Measurements from ENCODE around the gene ZNF567.

ZNF567 gene

GRCh38 chr19:36652958-36653357, 34.5 kb upstream of the ZNF567 start:
- no peaks in the 10 kb centered on the region for H4K20me1 ChIP-seq (ENCODE audit: insufficient read depth, low read length, poor library complexity, severe bottlenecking)
- no peak overlapping the region for H2AFZ ChIP-seq (ENCODE audit: low read length)
- H3K9me2 ChIP-seq (replicated peaks; ENCODE audit: low read depth, low read length), result no peaks in the 10 kb centered on the region
- H3K4me1 ChIP-seq (ENCODE audit: insufficient read depth, low read length, poor library complexity, severe bottlenecking), result no peaks in the 10 kb centered on the region
- H3K9me3 ChIP-seq (ENCODE audit: insufficient read depth, low read depth, low read length), result peaks cover 8% of the 10 kb centered on the region; the same call in 1 of the 2 replicates
- TF ChIP-seq EZH2phosphoT487 (IDR thresholded peaks at IDR 0.05; ENCODE audit: borderline replicate concordance), result no peak
- TF ChIP-seq, protein P1, sequence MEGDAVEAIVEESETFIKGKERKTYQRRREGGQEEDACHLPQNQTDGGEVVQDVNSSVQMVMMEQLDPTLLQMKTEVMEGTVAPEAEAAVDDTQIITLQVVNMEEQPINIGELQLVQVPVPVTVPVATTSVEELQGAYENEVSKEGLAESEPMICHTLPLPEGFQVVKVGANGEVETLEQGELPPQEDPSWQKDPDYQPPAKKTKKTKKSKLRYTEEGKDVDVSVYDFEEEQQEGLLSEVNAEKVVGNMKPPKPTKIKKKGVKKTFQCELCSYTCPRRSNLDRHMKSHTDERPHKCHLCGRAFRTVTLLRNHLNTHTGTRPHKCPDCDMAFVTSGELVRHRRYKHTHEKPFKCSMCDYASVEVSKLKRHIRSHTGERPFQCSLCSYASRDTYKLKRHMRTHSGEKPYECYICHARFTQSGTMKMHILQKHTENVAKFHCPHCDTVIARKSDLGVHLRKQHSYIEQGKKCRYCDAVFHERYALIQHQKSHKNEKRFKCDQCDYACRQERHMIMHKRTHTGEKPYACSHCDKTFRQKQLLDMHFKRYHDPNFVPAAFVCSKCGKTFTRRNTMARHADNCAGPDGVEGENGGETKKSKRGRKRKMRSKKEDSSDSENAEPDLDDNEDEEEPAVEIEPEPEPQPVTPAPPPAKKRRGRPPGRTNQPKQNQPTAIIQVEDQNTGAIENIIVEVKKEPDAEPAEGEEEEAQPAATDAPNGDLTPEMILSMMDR (conservative IDR thresholded peaks at IDR 0.05; ENCODE audit: low read length), result no peak
- H3K4me2 ChIP-seq (ENCODE audit: low read depth, low read length, poor library complexity, severe bottlenecking), result no peak overlapping the region
- H3K79me2 ChIP-seq (ENCODE audit: insufficient read depth, low read length), result no peaks in the 10 kb centered on the region
- H3K9ac ChIP-seq (ENCODE audit: low read depth, low read length, poor library complexity, severe bottlenecking), result no peak overlapping the region
- no peaks in the 10 kb centered on the region for H3K27me3 ChIP-seq (ENCODE audit: insufficient read depth, low read length, poor library complexity, severe bottlenecking)
- no peak overlapping the region for H3K4me3 ChIP-seq (ENCODE audit: low read length, poor library complexity, severe bottlenecking)
- no peaks in the 10 kb centered on the region for H3F3A ChIP-seq (ENCODE audit: low read depth)
- peaks cover 45% of the 10 kb centered on the region; the same call in 1 of the 2 replicates for H3K36me3 ChIP-seq (ENCODE audit: insufficient read depth, low read length)

GRCh38 chr19:36665832-36666231, 21.6 kb upstream of the ZNF567 start:
- peaks cover 25% of the 10 kb centered on the region for H3K4me1 ChIP-seq (ENCODE audit: insufficient read depth, low read length, poor library complexity, severe bottlenecking)
- H3F3A ChIP-seq (ENCODE audit: low read depth), result no peaks in the 10 kb centered on the region
- H3K36me3 ChIP-seq (ENCODE audit: insufficient read depth, low read length), result peaks cover 7% of the 10 kb centered on the region; the same call in 1 of the 2 replicates
- H3K9ac ChIP-seq (ENCODE audit: low read depth, low read length, poor library complexity, severe bottlenecking), result peak overlapping the region; percentile 80
- peak overlapping the region; percentile 91 for H3K4me2 ChIP-seq (ENCODE audit: low read depth, low read length, poor library complexity, severe bottlenecking)
- TF ChIP-seq, protein P1 (conservative IDR thresholded peaks at IDR 0.05; ENCODE audit: low read length), result no peak
- TF ChIP-seq EZH2phosphoT487 (IDR thresholded peaks at IDR 0.05; ENCODE audit: borderline replicate concordance), result no peak
- H2AFZ ChIP-seq (ENCODE audit: low read length), result no peak overlapping the region
- H4K20me1 ChIP-seq (ENCODE audit: insufficient read depth, low read length, poor library complexity, severe bottlenecking), result peaks cover 5% of the 10 kb centered on the region
- H3K27me3 ChIP-seq (ENCODE audit: insufficient read depth, low read length, poor library complexity, severe bottlenecking), result no peaks in the 10 kb centered on the region
- H3K79me2 ChIP-seq (ENCODE audit: insufficient read depth, low read length), result peaks cover 50% of the 10 kb centered on the region
- H3K9me3 ChIP-seq (ENCODE audit: insufficient read depth, low read depth, low read length), result no peaks in the 10 kb centered on the region
- H3K4me3 ChIP-seq (ENCODE audit: low read length, poor library complexity, severe bottlenecking), result peak overlapping the region; percentile 95
- H3K9me2 ChIP-seq (replicated peaks; ENCODE audit: low read depth, low read length), result no peaks in the 10 kb centered on the region

GRCh38 chr19:36668646-36669045, 18.8 kb upstream of the ZNF567 start:
- peaks cover 5% of the 10 kb centered on the region for H4K20me1 ChIP-seq (ENCODE audit: insufficient read depth, low read length, poor library complexity, severe bottlenecking)
- H3K36me3 ChIP-seq (ENCODE audit: insufficient read depth, low read length), result peaks cover 7% of the 10 kb centered on the region; the same call in 1 of the 2 replicates
- no peak overlapping the region for H2AFZ ChIP-seq (ENCODE audit: low read length)
- no peaks in the 10 kb centered on the region for H3K9me2 ChIP-seq (replicated peaks; ENCODE audit: low read depth, low read length)
- peak overlapping the region; percentile 80 for H3K9ac ChIP-seq (ENCODE audit: low read depth, low read length, poor library complexity, severe bottlenecking)
- H3K4me1 ChIP-seq (ENCODE audit: insufficient read depth, low read length, poor library complexity, severe bottlenecking), result peaks cover 25% of the 10 kb centered on the region
- peak overlapping the region; percentile 95 for H3K4me3 ChIP-seq (ENCODE audit: low read length, poor library complexity, severe bottlenecking)
- no peaks in the 10 kb centered on the region for H3F3A ChIP-seq (ENCODE audit: low read depth)
- H3K4me2 ChIP-seq (ENCODE audit: low read depth, low read length, poor library complexity, severe bottlenecking), result peak overlapping the region; percentile 91
- TF ChIP-seq, protein P1 (conservative IDR thresholded peaks at IDR 0.05; ENCODE audit: low read length), result no peak
- TF ChIP-seq EZH2phosphoT487 (IDR thresholded peaks at IDR 0.05; ENCODE audit: borderline replicate concordance), result no peak
- H3K9me3 ChIP-seq (ENCODE audit: insufficient read depth, low read depth, low read length), result no peaks in the 10 kb centered on the region
- H3K79me2 ChIP-seq (ENCODE audit: insufficient read depth, low read length), result peaks cover 57% of the 10 kb centered on the region
- H3K27me3 ChIP-seq (ENCODE audit: insufficient read depth, low read length, poor library complexity, severe bottlenecking), result no peaks in the 10 kb centered on the region

All from Loucy (cell line).